ENCODE data around the gene KRT17.
"Not testable (repeated sequence)": the region's sequence is repeated elsewhere in the genome, so short reads cannot be mapped to it uniquely, and the experiment has no call there.

KRT17 gene

DNA sequence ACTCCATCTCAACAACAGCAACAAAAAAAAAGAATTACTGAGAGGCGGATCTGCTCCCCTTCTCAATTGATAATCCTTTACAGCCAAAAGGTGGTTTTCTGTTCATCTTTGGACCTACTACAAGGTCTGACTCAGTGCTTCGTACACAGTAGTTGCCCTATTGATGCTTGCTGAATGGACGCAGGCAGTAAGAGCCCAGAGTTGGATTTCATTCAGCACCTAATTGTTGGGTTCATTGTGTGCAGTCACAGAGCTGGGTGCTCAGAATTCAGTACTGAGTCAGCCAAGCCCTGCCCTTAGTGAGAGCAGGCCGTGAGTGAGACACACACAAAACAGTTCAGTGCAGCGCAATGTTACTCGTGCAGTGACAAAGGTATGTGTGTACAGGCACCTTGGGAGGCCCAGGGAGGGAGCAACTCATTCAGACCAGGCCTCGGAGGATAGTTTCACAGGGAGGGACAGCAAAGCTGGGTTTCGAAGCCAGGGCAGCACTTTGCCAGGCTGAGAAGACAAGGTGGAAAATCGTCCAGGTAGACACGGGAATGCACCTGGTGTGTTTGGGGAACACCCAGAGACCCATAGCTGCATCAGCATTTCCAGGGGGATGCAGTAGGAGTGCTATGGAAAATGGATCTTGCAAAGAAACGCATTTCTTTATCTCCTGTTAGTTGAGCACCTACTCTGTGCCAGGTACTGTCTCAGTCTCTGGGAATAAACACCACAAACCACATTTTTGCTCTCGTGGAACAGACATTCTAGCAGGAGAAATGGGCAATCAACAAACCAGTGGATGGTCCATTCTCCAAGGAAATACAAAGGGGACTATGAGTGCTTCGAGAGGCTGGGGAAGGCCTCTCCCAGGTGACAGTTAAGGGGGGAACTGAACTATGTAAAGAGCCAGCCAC, 18.1 kb upstream of the KRT17 start:
- in situ Hi-C loops (cut with MboI; ENCODE audit: low sequenced_read_pairs, unreplicated experiment): no loop called here
- TF ChIP-seq, protein P1, sequence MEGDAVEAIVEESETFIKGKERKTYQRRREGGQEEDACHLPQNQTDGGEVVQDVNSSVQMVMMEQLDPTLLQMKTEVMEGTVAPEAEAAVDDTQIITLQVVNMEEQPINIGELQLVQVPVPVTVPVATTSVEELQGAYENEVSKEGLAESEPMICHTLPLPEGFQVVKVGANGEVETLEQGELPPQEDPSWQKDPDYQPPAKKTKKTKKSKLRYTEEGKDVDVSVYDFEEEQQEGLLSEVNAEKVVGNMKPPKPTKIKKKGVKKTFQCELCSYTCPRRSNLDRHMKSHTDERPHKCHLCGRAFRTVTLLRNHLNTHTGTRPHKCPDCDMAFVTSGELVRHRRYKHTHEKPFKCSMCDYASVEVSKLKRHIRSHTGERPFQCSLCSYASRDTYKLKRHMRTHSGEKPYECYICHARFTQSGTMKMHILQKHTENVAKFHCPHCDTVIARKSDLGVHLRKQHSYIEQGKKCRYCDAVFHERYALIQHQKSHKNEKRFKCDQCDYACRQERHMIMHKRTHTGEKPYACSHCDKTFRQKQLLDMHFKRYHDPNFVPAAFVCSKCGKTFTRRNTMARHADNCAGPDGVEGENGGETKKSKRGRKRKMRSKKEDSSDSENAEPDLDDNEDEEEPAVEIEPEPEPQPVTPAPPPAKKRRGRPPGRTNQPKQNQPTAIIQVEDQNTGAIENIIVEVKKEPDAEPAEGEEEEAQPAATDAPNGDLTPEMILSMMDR (IDR thresholded peaks at IDR 0.05; ENCODE audit: borderline replicate concordance, control extremely low read depth, extremely low read depth, insufficient read depth, missing control alignments): no peak
- no peak for DNase-seq (ENCODE audit: low spot score)

DNA sequence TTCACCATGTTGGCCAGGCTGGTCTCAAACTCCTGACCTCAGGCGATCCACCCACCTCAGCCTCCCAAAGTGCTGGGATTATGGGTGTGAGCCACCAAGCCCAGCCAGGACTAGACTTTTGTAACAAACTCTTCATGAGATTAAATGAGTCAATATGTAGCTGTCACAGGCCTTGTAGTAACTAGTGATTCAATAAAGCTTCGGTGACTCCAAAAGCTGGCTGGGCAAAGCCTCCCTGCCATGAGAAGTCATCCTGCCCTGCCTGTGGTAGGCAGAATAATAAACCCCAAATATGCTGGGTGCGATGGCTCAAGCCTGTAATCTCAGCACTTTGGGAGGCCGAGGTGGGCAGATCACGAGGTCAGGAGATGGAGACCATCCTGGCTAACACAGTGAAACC, 16.2 kb upstream of the KRT17 start:
- in situ Hi-C loops (cut with MboI; ENCODE audit: low sequenced_read_pairs, unreplicated experiment); DNase-seq (ENCODE audit: low spot score): not testable (repeated sequence)

DNA sequence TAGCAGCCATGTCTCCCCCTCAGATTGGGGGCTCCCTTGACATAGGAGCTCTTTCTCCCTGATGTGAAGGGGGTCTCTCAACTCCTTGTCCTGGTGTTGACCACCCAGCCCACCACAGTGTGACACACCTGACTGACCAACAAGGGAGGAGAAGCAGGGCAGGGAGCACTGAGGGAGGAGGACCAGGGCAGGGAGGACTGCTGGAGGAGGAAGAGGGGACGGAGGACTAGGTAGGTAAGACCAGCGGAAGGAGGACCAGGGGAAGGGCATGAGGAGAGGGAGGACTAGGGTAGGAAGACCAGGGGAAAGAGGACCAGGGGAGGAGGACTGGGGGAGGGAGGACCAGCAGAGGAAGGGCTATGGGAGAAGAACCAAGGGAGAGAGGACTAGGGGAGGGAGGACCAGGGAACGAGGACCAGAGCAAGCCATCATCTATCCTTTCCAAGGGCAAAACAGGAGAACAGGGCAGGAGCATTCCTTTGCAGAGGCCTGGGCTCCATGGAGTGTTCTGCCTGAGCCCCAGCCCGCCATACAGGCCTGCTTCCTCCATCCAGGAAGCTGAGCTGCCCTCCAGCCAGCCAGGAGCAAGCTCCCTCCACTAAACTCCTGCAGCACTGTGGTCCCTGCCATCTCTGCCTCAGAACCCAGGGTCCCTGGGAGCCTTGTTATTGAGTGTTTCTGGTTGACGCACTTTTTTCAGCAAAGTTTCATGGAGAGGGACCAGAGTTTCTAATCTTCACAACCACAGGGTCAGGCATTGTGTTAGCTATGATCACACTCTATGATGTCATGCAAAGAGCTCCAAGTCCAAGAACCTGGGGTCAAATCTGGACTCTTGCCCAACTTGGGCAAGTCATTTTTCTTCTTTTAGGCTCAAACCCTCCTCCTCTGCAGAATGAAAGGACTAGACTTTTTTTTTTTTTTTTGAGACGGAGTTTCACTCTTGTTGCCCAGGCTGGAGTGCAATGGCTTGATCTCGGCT, 15.4 kb upstream of the KRT17 start:
- in situ Hi-C loops (cut with MboI; ENCODE audit: low sequenced_read_pairs, unreplicated experiment): no loop called here
- TF ChIP-seq, protein P1 (IDR thresholded peaks at IDR 0.05; ENCODE audit: borderline replicate concordance, control extremely low read depth, extremely low read depth, insufficient read depth, missing control alignments): no peak
- DNase-seq (ENCODE audit: low spot score): no peak

DNA sequence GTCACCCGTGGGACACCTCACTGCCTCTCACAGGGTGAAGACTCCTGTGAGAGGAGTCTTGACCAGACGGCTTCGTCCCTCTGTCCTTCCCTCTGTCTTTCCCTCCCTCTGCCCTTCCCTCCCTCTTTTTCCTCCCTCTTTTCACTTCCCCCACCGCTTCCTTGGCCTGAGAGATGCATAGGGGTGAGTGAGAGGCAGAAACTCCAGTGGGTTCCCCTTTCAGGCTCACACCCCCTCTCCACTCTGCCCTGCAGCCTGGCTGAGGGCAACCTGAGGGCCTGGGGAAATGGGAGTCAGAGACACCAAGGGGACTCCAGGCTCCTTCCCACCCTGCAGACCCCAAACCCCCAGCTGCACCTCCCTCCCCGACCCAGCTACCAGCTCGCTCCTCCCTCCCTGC, 14.6 kb upstream of the KRT17 start:
- TF ChIP-seq, protein P1 (IDR thresholded peaks at IDR 0.05; ENCODE audit: borderline replicate concordance, control extremely low read depth, extremely low read depth, insufficient read depth, missing control alignments): no peak
- DNase-seq (ENCODE audit: low spot score): no peak
- in situ Hi-C loops (cut with MboI; ENCODE audit: low sequenced_read_pairs, unreplicated experiment): no loop called here

DNA sequence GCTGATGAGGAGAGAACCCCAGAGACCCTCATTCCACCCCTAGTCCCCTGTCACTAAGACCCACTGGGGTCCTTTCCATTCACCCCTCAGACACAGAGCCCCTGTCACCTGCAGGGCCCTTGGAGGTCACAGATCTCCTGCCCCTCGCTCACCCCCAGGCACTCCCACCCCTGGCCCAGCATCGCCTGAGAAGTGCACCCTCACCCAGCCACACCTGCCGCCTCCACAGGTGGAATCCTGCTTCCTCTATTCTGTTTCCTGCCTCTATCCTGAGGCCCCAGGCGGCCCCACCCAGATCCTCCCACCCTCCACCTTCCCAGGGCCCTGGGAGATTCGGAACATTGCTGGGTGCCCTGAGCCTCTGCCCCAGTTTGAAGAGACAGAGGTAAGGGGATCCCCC, 13.8 kb upstream of the KRT17 start:
- no peak for DNase-seq (ENCODE audit: low spot score)
- in situ Hi-C loops (cut with MboI; ENCODE audit: low sequenced_read_pairs, unreplicated experiment): no loop called here
- TF ChIP-seq, protein P1 (IDR thresholded peaks at IDR 0.05; ENCODE audit: borderline replicate concordance, control extremely low read depth, extremely low read depth, insufficient read depth, missing control alignments): no peak

DNA sequence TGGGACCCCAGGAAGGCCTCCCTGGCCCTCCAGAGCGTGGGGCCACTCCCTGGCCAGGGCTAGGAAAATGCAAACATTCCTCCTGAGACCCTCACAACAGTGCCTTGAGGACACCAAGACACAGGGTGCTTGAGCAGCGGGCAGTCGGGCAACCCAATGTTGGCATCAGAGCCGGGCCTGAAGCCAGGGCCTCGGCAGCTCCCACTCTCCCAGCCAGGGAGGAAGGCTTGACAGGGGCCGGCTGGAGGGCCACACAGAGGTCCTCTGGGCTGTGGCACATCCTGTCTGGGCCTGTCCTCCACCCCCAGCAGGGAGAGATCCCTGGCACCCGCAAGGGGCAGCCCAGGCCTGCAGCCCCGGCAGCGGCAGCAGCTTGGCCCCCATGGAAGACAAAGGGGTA, 12.3 kb upstream of the KRT17 start:
- TF ChIP-seq, protein P1 (IDR thresholded peaks at IDR 0.05; ENCODE audit: borderline replicate concordance, control extremely low read depth, extremely low read depth, insufficient read depth, missing control alignments): no peak
- in situ Hi-C loops (cut with MboI; ENCODE audit: low sequenced_read_pairs, unreplicated experiment): no loop called here
- DNase-seq (ENCODE audit: low spot score): no peak

Data from GM13976 (cell line).